Peyer's patch (tissue), 4 donors: ENCODE data around the gene ESD. TPM values are rescaled to one million over a fixed set of nuclear protein-coding genes. Genes with fewer than 3 reads are reported as not detected.

ENCODE experiments used
- DNase-seq, 3 donors: peaks; one replicate each; pipeline ENCODE4 v3.0.0-alpha.2; 2017 to 2019
- H3K27ac ChIP-seq, 4 donors: fragments of 200-600 bp; sonication (generic); one replicate each; pipeline ENCODE4 v1.5.1; 2016 to 2019
- H3K27me3 ChIP-seq, 2 donors: fragments of 200-600 bp; sonication (generic); one replicate each; pipeline ENCODE4 v1.5.1; 2019
- H3K36me3 ChIP-seq, 3 donors: fragments of 200-600 bp; sonication (generic); one replicate each; pipeline ENCODE4 v1.5.1; 2016 to 2019
- H3K4me1 ChIP-seq, 4 donors: fragments of 200-600 bp; sonication (generic); one replicate each; pipeline ENCODE4 v1.5.1; 2016 to 2019
- H3K4me3 ChIP-seq, 4 donors: fragments of 200-600 bp; sonication (generic); 1 replicate in 3 of 4; 2 replicates in 1 of 4; pipeline ENCODE4 v1.5.1; 2016 to 2019; ENCODE audit warnings: mild to moderate bottlenecking in 1 of 4
- H3K9me3 ChIP-seq, 4 donors: fragments of 200-600 bp; sonication (generic); one replicate each; pipeline ENCODE4 v1.5.1; 2016 to 2019; ENCODE audit warnings: mild to moderate bottlenecking in 1 of 4
- CTCF ChIP-seq, 6 experiments: fragments of 450-650 bp in 4 of 6; fragments of 200-600 bp in 2 of 6; sonication (generic) in 1 of 6; IDR thresholded peaks; one replicate each; pipeline ENCODE4 v1.5.1; 2017 to 2019; ENCODE audit warnings: antibody characterized with exemption in 6 of 6, mild to moderate bottlenecking in 3 of 6, moderate library complexity in 1 of 6
- POLR2A ChIP-seq, 2 donors: fragments of 450-650 bp; IDR thresholded peaks; one replicate each; pipeline ENCODE4 v1.5.1; 2017; ENCODE audit warnings: antibody characterized with exemption in 2 of 2, mild to moderate bottlenecking in 2 of 2, moderate library complexity in 2 of 2
- total RNA-seq, 4 donors: library from RNA; depleted of rRNA; stranded (reverse); fragments of >200 nt; gene quantifications; one replicate each; pipeline ENCODE4 v1.1.0, GENCODE V29; 2016

ESD gene
- total RNA-seq, 4 donors from 2014 or later: 52.7 to 76.7 (median 66.1) TPM

DNA sequence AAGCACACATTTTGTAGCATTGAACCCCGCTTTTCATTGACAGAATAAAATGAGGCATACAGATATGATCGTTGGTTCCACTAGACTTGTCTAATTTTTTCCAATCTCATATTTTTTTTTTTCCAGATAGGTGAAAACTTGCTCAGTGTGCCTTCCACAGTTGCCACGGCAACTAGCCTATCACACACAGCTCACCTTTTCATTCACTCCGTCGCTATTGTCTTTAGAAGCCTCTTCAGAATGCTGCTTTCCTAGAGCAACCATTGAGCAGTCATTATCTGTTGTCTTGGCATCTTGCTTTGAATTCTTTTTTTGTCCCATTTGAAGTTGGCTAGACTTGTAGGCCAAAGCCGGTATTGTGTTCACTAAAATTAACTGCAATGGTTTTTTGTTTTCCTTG lies 37.7 kb upstream of the ESD start:
- no peak overlapping the region for H3K27ac ChIP-seq
- no peaks in the 10 kb centered on the region for H3K36me3 ChIP-seq
- H3K27me3 ChIP-seq: no peaks in the 10 kb centered on the region
- DNase-seq: no peak
- no peaks in the 10 kb centered on the region for H3K9me3 ChIP-seq
- no peak for TF ChIP-seq CTCF (IDR thresholded peaks at IDR 0.05)
- TF ChIP-seq POLR2A (IDR thresholded peaks at IDR 0.05): no peak
- H3K4me1 ChIP-seq: no peaks in the 10 kb centered on the region
- no peak overlapping the region for H3K4me3 ChIP-seq

- no peaks in the 10 kb centered on the region for H3K27me3 ChIP-seq
- TF ChIP-seq CTCF (IDR thresholded peaks at IDR 0.05) (peak; percentile 32 to 70 (median 62)), POLR2A (IDR thresholded peaks at IDR 0.05) (no peak)
- no peaks in the 10 kb centered on the region for H3K4me1 ChIP-seq
- no peak overlapping the region for H3K4me3 ChIP-seq
- no peak overlapping the region for H3K27ac ChIP-seq
- no peaks in the 10 kb centered on the region for H3K36me3 ChIP-seq
- H3K9me3 ChIP-seq: no peaks in the 10 kb centered on the region
- DNase-seq: peak in 1 of 3 donors; percentile 57
Measured at GRCh38 chr13:46831588-46832194, 34.7 kb upstream of the ESD start.

DNA sequence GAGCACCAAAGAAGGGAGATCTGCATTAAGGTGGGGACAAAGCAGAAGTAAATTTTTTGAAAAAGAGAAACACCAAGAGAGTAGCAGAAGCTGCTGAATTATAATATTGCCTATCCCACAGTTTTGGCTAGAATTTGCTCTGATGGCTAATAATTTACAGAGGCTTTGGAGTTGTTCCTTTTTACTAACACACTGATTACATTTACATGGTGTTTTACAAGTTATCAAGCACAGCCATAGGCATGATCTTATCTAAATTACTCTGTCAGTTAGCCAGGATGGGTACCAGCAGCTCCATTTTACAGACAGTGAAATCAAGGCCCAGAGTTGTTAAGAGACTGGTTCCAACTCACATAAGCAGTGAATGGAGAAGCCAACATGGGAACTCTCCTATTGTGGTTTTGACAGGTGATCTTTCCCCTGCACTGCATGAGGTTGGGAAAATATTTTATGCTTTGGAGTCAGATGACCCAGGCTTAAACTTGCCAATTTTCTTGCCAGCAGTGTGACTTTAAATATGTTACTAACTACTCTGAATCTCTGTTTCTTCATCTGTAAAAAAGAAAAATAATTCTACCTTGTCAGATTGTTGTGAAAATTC lies 33.5 kb upstream of the ESD start:
- no peak for DNase-seq
- Histone ChIP-seq H3K4me3 (no peak overlapping the region), H3K9me3 (no peaks in the 10 kb centered on the region), H3K4me1 (no peaks in the 10 kb centered on the region), H3K36me3 (no peaks in the 10 kb centered on the region), H3K27ac (no peak overlapping the region), H3K27me3 (no peaks in the 10 kb centered on the region)
- TF ChIP-seq POLR2A (IDR thresholded peaks at IDR 0.05) (no peak), CTCF (IDR thresholded peaks at IDR 0.05) (no peak)

DNA sequence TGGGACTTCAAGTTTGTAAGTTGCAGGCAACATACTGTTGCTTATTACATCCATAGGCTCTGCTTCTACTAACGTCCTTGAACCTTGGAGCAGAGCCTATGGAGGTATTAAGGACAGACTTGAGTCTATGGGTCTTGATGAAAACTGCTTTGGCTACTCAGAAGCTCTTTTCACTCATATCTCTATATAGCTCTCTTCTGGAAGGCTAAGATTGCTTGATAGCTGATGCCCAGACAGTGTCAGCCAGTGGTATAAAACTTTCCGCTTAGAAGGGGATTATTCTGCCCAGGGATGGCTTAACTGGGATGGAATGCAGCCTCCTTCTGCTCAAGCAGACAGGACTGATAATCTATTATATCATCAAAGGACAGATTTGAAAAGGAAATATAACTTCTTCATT lies 25.6 kb upstream of the ESD start:
- TF ChIP-seq POLR2A (IDR thresholded peaks at IDR 0.05) (no peak), CTCF (IDR thresholded peaks at IDR 0.05) (no peak)
- DNase-seq: no peak

GRCh38 chr13:46817838-46818476 lies 21.0 kb upstream of the ESD start:
- no peak for DNase-seq
- no peaks in the 10 kb centered on the region for H3K27me3 ChIP-seq
- H3K4me1 ChIP-seq: no peaks in the 10 kb centered on the region
- H3K9me3 ChIP-seq: no peaks in the 10 kb centered on the region
- H3K27ac ChIP-seq: no peak overlapping the region
- H3K36me3 ChIP-seq: no peaks in the 10 kb centered on the region
- TF ChIP-seq POLR2A (IDR thresholded peaks at IDR 0.05) (no peak), CTCF (IDR thresholded peaks at IDR 0.05) (no peak)
- no peak overlapping the region for H3K4me3 ChIP-seq

More for the DNA sequence above, 25.6 kb upstream of the ESD start:
- no peaks in the 10 kb centered on the region for H3K4me1 ChIP-seq
- no peak overlapping the region for H3K4me3 ChIP-seq
- H3K27ac ChIP-seq: no peak overlapping the region
- H3K9me3 ChIP-seq: no peaks in the 10 kb centered on the region
- H3K27me3 ChIP-seq: no peaks in the 10 kb centered on the region
- no peaks in the 10 kb centered on the region for H3K36me3 ChIP-seq
